Measurements from ENCODE around the gene FOXRED1.

DNA sequence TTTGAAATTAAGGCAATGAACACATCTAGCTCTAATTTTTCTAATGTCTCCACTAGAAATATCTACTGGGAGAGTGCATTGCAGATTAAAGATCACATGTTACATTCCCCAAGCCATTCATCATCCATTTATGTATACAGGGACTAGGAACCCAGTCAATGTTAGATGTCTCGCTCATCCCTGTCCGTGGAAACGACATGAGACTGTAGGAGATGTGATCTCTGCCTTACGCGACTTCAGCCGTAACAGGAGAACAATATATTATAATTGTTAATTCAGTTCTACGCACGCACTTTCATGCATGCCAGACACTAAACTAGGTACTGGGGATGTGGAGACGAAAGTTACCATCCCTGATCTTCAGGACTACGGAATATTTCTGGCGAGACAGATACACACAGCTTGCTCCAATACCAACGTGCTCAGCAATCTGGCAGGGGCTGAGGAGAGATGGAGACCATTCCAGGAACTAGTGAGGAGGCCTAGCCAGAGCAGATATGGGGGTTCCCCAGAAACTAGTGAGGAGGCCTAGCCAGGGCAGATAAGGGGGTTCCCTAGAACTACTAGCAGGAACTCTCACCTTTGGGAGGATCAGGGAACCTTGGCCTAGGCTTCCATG is 35.6 kb downstream of the FOXRED1 start:
- TF ChIP-seq, protein P1, sequence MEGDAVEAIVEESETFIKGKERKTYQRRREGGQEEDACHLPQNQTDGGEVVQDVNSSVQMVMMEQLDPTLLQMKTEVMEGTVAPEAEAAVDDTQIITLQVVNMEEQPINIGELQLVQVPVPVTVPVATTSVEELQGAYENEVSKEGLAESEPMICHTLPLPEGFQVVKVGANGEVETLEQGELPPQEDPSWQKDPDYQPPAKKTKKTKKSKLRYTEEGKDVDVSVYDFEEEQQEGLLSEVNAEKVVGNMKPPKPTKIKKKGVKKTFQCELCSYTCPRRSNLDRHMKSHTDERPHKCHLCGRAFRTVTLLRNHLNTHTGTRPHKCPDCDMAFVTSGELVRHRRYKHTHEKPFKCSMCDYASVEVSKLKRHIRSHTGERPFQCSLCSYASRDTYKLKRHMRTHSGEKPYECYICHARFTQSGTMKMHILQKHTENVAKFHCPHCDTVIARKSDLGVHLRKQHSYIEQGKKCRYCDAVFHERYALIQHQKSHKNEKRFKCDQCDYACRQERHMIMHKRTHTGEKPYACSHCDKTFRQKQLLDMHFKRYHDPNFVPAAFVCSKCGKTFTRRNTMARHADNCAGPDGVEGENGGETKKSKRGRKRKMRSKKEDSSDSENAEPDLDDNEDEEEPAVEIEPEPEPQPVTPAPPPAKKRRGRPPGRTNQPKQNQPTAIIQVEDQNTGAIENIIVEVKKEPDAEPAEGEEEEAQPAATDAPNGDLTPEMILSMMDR (IDR thresholded peaks at IDR 0.05; ENCODE audit: low read depth, low read length, poor library complexity, severe bottlenecking) = no peak
- no peak for TF ChIP-seq EZH2phosphoT487 (IDR thresholded peaks at IDR 0.05; ENCODE audit: borderline replicate concordance, low read length)

Data from DOHH2 (cell line).